GM12878 (cell line): ENCODE results near the gene ITGA11.

Experiments
- CREB1 ChIP-seq: IDR thresholded peaks from 2 replicates; pipeline ENCODE4 v1.6.1; 2012; ENCODE audit warnings: low read depth, mild to moderate bottlenecking, inconsistent platforms
- POLR2A ChIP-seq: IDR thresholded peaks from 2 replicates; pipeline ENCODE4 v1.6.1; 2011; ENCODE audit warnings: low read depth, mild to moderate bottlenecking, low read length
- POLR2AphosphoS2 ChIP-seq: IDR thresholded peaks from 2 replicates; pipeline ENCODE4 v1.6.1; 2011; ENCODE audit warnings: low read depth, mild to moderate bottlenecking, low read length, improper control_type of control experiment, moderate library complexity
- RB1 ChIP-seq: fragments of 450-650 bp; formaldehyde crosslinking; IDR thresholded peaks from 2 replicates; pipeline ENCODE4 v1.6.1; 2017; ENCODE audit warnings: mild to moderate bottlenecking, borderline replicate concordance
- RCOR1 ChIP-seq: conservative IDR thresholded peaks from 2 replicates; pipeline ENCODE4 v1.6.1; 2012; ENCODE audit warnings: low read depth, low read length, improper control_type of control experiment
- RFX5 ChIP-seq: IDR thresholded peaks from 2 replicates; pipeline ENCODE4 v1.6.1; 2011; ENCODE audit warnings: low read depth, low read length, improper control_type of control experiment
- SMC3 ChIP-seq: IDR thresholded peaks from 2 replicates; pipeline ENCODE4 v1.6.1; 2011; ENCODE audit warnings: low read length, improper control_type of control experiment, borderline replicate concordance
- SPI1 ChIP-seq: IDR thresholded peaks from 2 replicates; pipeline ENCODE4 v1.6.1; 2011; ENCODE audit warnings: low read depth, mild to moderate bottlenecking, low read length, moderate library complexity, borderline replicate concordance; ENCODE audit not compliant: insufficient read depth
- TF ChIP-seq, protein P1 (sequence below): IDR thresholded peaks from 2 replicates; pipeline ENCODE4 v1.6.1; 2012; ENCODE audit warnings: low read depth, low read length, improper control_type of control experiment
- TF ChIP-seq, protein P2 (sequence below), 3 experiments: IDR thresholded peaks in 2 of 3; conservative IDR thresholded peaks in 1 of 3; 2 replicates each; pipeline ENCODE4 v1.5.1; 2011; ENCODE audit warnings: low read depth in 3 of 3, low read length in 3 of 3, mild to moderate bottlenecking in 3 of 3, control low read depth in 2 of 3, moderate library complexity in 2 of 3, inconsistent platforms in 1 of 3, mixed read lengths in 1 of 3; ENCODE audit not compliant: control insufficient read depth in 2 of 3, insufficient read depth in 1 of 3; ENCODE audit errors: extremely low read depth in 1 of 3
- TF ChIP-seq, protein P3 (sequence below): fragments of 450-650 bp; IDR thresholded peaks from 2 replicates; pipeline ENCODE4 v1.6.1; 2017; ENCODE audit warnings: mild to moderate bottlenecking

DNA sequence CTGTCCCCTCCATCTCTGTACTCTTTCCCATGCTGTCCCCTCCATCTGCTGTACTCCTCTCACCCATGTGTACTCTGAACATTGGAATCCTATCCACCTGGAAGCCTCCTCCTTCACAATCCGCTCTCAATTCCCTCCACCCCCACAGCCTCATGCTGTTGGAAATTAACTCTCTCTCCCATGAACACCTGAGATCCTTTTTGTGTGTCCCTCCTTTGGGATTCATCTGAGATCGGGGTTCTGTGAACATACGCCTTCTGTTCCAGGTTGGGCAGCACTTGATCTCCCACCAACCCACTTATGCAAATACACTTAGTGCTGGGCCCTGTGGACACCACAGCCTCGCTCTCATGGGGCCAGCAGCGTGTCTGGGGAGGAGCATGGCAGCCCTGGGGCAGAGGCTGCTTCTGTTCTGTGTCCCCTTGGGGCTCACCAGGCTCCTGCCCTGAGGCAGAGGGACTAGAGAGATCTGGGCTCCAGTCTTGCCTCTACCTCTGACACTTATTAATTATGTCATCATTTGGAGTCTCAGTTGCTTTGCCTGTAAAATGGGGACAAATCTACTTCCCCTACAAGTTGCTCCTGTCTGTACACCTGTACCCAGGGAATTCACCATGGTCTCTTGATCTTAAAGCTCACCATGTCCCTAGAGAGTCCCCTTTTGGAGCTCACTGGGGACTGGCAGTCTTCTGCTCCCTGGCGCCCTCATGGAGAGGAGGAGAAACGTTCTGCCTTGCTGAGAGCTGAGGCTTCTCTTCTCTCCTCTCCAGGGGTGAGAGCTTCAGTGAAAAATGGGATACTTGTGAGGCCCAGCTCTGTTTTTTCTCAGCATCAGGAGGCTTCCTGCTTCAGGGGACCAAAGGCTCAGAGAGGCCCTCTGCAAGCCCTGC, 42.7 kb downstream of the ITGA11 start:
- TF ChIP-seq, protein P1, sequence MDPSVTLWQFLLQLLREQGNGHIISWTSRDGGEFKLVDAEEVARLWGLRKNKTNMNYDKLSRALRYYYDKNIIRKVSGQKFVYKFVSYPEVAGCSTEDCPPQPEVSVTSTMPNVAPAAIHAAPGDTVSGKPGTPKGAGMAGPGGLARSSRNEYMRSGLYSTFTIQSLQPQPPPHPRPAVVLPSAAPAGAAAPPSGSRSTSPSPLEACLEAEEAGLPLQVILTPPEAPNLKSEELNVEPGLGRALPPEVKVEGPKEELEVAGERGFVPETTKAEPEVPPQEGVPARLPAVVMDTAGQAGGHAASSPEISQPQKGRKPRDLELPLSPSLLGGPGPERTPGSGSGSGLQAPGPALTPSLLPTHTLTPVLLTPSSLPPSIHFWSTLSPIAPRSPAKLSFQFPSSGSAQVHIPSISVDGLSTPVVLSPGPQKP: no peak
- TF ChIP-seq RCOR1 (no peak), RB1 (no peak), CREB1 (no peak), RFX5 (no peak), POLR2AphosphoS2 (no peak), SMC3 (no peak), POLR2A (no peak), SPI1 (no peak)
- TF ChIP-seq, protein P2, sequence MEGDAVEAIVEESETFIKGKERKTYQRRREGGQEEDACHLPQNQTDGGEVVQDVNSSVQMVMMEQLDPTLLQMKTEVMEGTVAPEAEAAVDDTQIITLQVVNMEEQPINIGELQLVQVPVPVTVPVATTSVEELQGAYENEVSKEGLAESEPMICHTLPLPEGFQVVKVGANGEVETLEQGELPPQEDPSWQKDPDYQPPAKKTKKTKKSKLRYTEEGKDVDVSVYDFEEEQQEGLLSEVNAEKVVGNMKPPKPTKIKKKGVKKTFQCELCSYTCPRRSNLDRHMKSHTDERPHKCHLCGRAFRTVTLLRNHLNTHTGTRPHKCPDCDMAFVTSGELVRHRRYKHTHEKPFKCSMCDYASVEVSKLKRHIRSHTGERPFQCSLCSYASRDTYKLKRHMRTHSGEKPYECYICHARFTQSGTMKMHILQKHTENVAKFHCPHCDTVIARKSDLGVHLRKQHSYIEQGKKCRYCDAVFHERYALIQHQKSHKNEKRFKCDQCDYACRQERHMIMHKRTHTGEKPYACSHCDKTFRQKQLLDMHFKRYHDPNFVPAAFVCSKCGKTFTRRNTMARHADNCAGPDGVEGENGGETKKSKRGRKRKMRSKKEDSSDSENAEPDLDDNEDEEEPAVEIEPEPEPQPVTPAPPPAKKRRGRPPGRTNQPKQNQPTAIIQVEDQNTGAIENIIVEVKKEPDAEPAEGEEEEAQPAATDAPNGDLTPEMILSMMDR (IDR thresholded peaks at IDR 0.05 in 2 of 3, conservative IDR thresholded peaks at IDR 0.05 in 1 of 3; ENCODE audit: control insufficient read depth in 2 of 3, extremely low read depth in 1 of 3, insufficient read depth in 1 of 3, low read depth in 3 of 3, low read length in 3 of 3): 0 out of 6 replicates have a peak, but pooled peaks of 1 of the 3 experiments have one; percentile 2
- TF ChIP-seq, protein P3, sequence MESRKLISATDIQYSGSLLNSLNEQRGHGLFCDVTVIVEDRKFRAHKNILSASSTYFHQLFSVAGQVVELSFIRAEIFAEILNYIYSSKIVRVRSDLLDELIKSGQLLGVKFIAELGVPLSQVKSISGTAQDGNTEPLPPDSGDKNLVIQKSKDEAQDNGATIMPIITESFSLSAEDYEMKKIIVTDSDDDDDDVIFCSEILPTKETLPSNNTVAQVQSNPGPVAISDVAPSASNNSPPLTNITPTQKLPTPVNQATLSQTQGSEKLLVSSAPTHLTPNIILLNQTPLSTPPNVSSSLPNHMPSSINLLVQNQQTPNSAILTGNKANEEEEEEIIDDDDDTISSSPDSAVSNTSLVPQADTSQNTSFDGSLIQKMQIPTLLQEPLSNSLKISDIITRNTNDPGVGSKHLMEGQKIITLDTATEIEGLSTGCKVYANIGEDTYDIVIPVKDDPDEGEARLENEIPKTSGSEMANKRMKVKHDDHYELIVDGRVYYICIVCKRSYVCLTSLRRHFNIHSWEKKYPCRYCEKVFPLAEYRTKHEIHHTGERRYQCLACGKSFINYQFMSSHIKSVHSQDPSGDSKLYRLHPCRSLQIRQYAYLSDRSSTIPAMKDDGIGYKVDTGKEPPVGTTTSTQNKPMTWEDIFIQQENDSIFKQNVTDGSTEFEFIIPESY: no peak
